Left lung (tissue), 10 donors: Measurements from ENCODE around the gene GNG14. TPM values are rescaled to one million over a fixed set of nuclear protein-coding genes. Genes with fewer than 3 reads are reported as not detected.
"Not testable (repeated sequence)": the region's sequence is repeated elsewhere in the genome, so short reads cannot be mapped to it uniquely, and the experiment has no call there.

Experiments
- ATAC-seq: fragments of 200-7000 bp; cut with Tn5 transposase; one replicate; pipeline ENCODE4 v1.9.1; 2020; ENCODE audit warnings: moderate library complexity
- DNase-seq, 4 donors: peaks; one replicate each; pipeline ENCODE4 v3.0.0-alpha.2; 2013 to 2020
- H3K27ac ChIP-seq, 2 donors: fragments of 200-600 bp; sonication (generic) in 1 of 2; one replicate each; pipeline versions ENCODE4 v1.5.0 to v1.8.0; 2020 to 2021
- H3K27me3 ChIP-seq, 2 donors: fragments of 200-600 bp; sonication (generic) in 1 of 2; one replicate each; pipeline versions ENCODE4 v1.5.0 to v1.8.0; 2020 to 2021
- H3K36me3 ChIP-seq, 2 donors: fragments of 200-600 bp; sonication (generic) in 1 of 2; one replicate each; pipeline versions ENCODE4 v1.5.0 to v1.8.0; 2020 to 2021
- H3K4me1 ChIP-seq, 2 donors: fragments of 200-600 bp; one replicate each; pipeline ENCODE4 v1.8.0; 2021
- H3K4me3 ChIP-seq, 2 donors: fragments of 200-600 bp; sonication (generic) in 1 of 2; one replicate each; pipeline versions ENCODE4 v1.5.0 to v1.8.0; 2020 to 2021; ENCODE audit warnings: mild to moderate bottlenecking in 1 of 2
- H3K9me3 ChIP-seq, 2 donors: fragments of 200-600 bp; sonication (generic) in 1 of 2; one replicate each; pipeline versions ENCODE4 v1.5.0 to v1.8.0; 2020 to 2021
- CTCF ChIP-seq, 2 donors: fragments of 200-600 bp; sonication (generic) in 1 of 2; IDR thresholded peaks; one replicate each; pipeline versions ENCODE4 v1.5.0 to v1.8.0; 2021; ENCODE audit warnings: antibody characterized with exemption in 2 of 2
- intact Hi-C, 2 donors: fragments of 100-400 bp; cut with DNase I; formaldehyde crosslinking; loops; one replicate each; pipeline versions ENCODE4 v1.11.2 to v1.14.2; 2022
- polyA plus RNA-seq, 6 donors: library from polyadenylated mRNA; unstranded; fragments of 120-200 nt; gene quantifications; one replicate each; pipeline ENCODE4 v1.2.1, GENCODE V29; 2013; ENCODE audit not compliant: insufficient read length in 6 of 6
- total RNA-seq, 2 donors: library from RNA; stranded (reverse); fragmentation: NEBNext Ultra II Directional; extraction: Animal tissue kit (Norgen Biotek cat#: 25700); gene quantifications; one replicate each; pipeline ENCODE4 v1.2.1, GENCODE V29; 2021
- donor health status: DM: no; HTN: yes; CAD: no.
- donor health status: DM: no; HTN: no; CAD: no.

The GNG14 gene
- total and polyA plus RNA-seq, 8 donors, result 0.55 to 0.73 TPM; not detected in 6

- H3K4me3 ChIP-seq, H3K27ac ChIP-seq, H3K9me3 ChIP-seq, H3K4me1 ChIP-seq, H3K27me3 ChIP-seq, ATAC-seq, intact Hi-C loops, DNase-seq: not testable (repeated sequence)
- peak; percentile 14 to 25 for TF ChIP-seq CTCF (IDR thresholded peaks at IDR 0.05)
- peaks cover 0 to 98% of the 10 kb centered on the region in 2 donors for H3K36me3 ChIP-seq
These were observed 24.3 kb downstream of the GNG14 start for GRCh38 chr19:12712077-12712476.

GRCh38 chr19:12713304-12713703, 25.5 kb downstream of the GNG14 start:
- H3K4me3 ChIP-seq, H3K27me3 ChIP-seq, H3K27ac ChIP-seq, H3K9me3 ChIP-seq, H3K4me1 ChIP-seq, DNase-seq, intact Hi-C loops, ATAC-seq: not testable (repeated sequence)
- H3K36me3 ChIP-seq, result peaks cover 0 to 98% of the 10 kb centered on the region in 2 donors

GRCh38 chr19:12715102-12715501, 27.3 kb downstream of the GNG14 start:
- Histone ChIP-seq H3K27me3 (no peaks in the 10 kb centered on the region), H3K36me3 (peaks cover 0 to 89% of the 10 kb centered on the region in 2 donors), H3K4me1 (peaks cover 2 to 5% of the 10 kb centered on the region in 2 donors), H3K4me3 (no peak overlapping the region), H3K9me3 (no peaks in the 10 kb centered on the region), H3K27ac (no peak overlapping the region)
- no peak for TF ChIP-seq CTCF (IDR thresholded peaks at IDR 0.05)
- ATAC-seq (no peak), DNase-seq (no peak)
- intact Hi-C loops, result no loop called here

- no peak overlapping the region for H3K27ac ChIP-seq
- H3K36me3 ChIP-seq, result peaks cover 0 to 80% of the 10 kb centered on the region in 2 donors
- intact Hi-C loops, result no loop called here
- H3K4me1 ChIP-seq, result peaks cover 10 to 13% of the 10 kb centered on the region in 2 donors
- TF ChIP-seq CTCF (IDR thresholded peaks at IDR 0.05), result no peak
- no peaks in the 10 kb centered on the region for H3K27me3 ChIP-seq
- H3K4me3 ChIP-seq, result no peak overlapping the region
- H3K9me3 ChIP-seq, result no peaks in the 10 kb centered on the region
- no peak for DNase-seq
- no peak for ATAC-seq
These were observed 28.1 kb downstream of the GNG14 start for GRCh38 chr19:12715929-12716328.

GRCh38 chr19:12720296-12720695, 32.5 kb downstream of the GNG14 start:
- Histone ChIP-seq H3K4me3 (peak overlapping the region; percentile 44 to 63), H3K9me3 (no peaks in the 10 kb centered on the region), H3K27me3 (no peaks in the 10 kb centered on the region), H3K27ac (no peak overlapping the region), H3K36me3 (peaks cover 0 to 39% of the 10 kb centered on the region in 2 donors), H3K4me1 (peaks cover 11 to 40% of the 10 kb centered on the region in 2 donors)
- ATAC-seq (no peak), DNase-seq (no peak)
- no peak for TF ChIP-seq CTCF (IDR thresholded peaks at IDR 0.05)
- intact Hi-C loops, result no loop called here
